Nephron (organoid): ENCODE results near the gene KIF11.

Experiments used
- H3K27ac Mint-ChIP-seq, 3 experiments: 2 replicates each; pipeline ENCODE4 v1.8.0; 2020; ENCODE audit warnings: mixed read lengths in 3 of 3, mild to moderate bottlenecking in 2 of 3, moderate library complexity in 1 of 3
- H3K27me3 Mint-ChIP-seq: 2 replicates; pipeline ENCODE4 v1.8.0; 2021; ENCODE audit warnings: low read depth, mild to moderate bottlenecking, moderate library complexity, mixed read lengths
- H3K36me3 Mint-ChIP-seq: 2 replicates; pipeline ENCODE4 v1.8.0; 2020; ENCODE audit warnings: low read depth, mixed read lengths
- H3K4me1 Mint-ChIP-seq: 2 replicates; pipeline ENCODE4 v1.8.0; 2020; ENCODE audit warnings: mixed read lengths
- H3K4me3 Mint-ChIP-seq, 3 experiments: 2 replicates each; pipeline ENCODE4 v1.8.0; 2020; ENCODE audit warnings: mild to moderate bottlenecking in 3 of 3, mixed read lengths in 3 of 3, moderate library complexity in 2 of 3
- H3K9me3 Mint-ChIP-seq: 2 replicates; pipeline ENCODE4 v1.8.0; 2020; ENCODE audit warnings: mixed read lengths
- CTCF ChIP-seq, 3 experiments: fragments of 200-600 bp; sonication (generic); IDR thresholded peaks; one replicate each; pipeline ENCODE4 v1.5.0; 2021; ENCODE audit warnings: antibody characterized with exemption in 3 of 3; ENCODE audit not compliant: unreplicated experiment in 3 of 3

The KIF11 gene

GRCh38 chr10:92690211-92690914 is 97.4 kb downstream of the KIF11 start:
- Mint-ChIP-seq H3K4me3 (peak overlapping the region; percentile 68 to 80 (median 76)), H3K9me3 (peaks cover 20% of the 10 kb centered on the region), H3K27me3 (peaks cover 95% of the 10 kb centered on the region), H3K36me3 (no peaks in the 10 kb centered on the region), H3K4me1 (peaks cover 17% of the 10 kb centered on the region), H3K27ac (no peak overlapping the region)
- TF ChIP-seq CTCF (IDR thresholded peaks at IDR 0.05; ENCODE audit: unreplicated experiment in 3 of 3): no peak

- Mint-ChIP-seq H3K4me3 (peak overlapping the region; percentile 68 to 80 (median 76)), H3K27me3 (peaks cover 95% of the 10 kb centered on the region), H3K27ac (no peak overlapping the region), H3K36me3 (no peaks in the 10 kb centered on the region), H3K9me3 (peaks cover 13% of the 10 kb centered on the region), H3K4me1 (peaks cover 17% of the 10 kb centered on the region)
- TF ChIP-seq CTCF (IDR thresholded peaks at IDR 0.05; ENCODE audit: unreplicated experiment in 3 of 3): no peak
Measured at GRCh38 chr10:92690915-92691590, 98.1 kb downstream of the KIF11 start.

- H3K27me3 Mint-ChIP-seq: peaks cover 95% of the 10 kb centered on the region
- no peaks in the 10 kb centered on the region for H3K36me3 Mint-ChIP-seq
- H3K4me3 Mint-ChIP-seq: peak overlapping the region; percentile 4 to 52 (median 15)
- H3K27ac Mint-ChIP-seq: no peak overlapping the region
- peaks cover 12% of the 10 kb centered on the region for H3K9me3 Mint-ChIP-seq
- TF ChIP-seq CTCF (IDR thresholded peaks at IDR 0.05; ENCODE audit: unreplicated experiment in 3 of 3): no peak
- H3K4me1 Mint-ChIP-seq: peaks cover 17% of the 10 kb centered on the region
Measured at GRCh38 chr10:92691591-92692079, 98.7 kb downstream of the KIF11 start.

GRCh38 chr10:92692080-92692671 is 99.2 kb downstream of the KIF11 start:
- peaks cover 95% of the 10 kb centered on the region for H3K27me3 Mint-ChIP-seq
- no peaks in the 10 kb centered on the region for H3K36me3 Mint-ChIP-seq
- peaks cover 12% of the 10 kb centered on the region for H3K9me3 Mint-ChIP-seq
- H3K27ac Mint-ChIP-seq: no peak overlapping the region
- H3K4me1 Mint-ChIP-seq: peaks cover 17% of the 10 kb centered on the region
- H3K4me3 Mint-ChIP-seq: peak overlapping the region; percentile 4 to 52 (median 24)
- no peak for TF ChIP-seq CTCF (IDR thresholded peaks at IDR 0.05; ENCODE audit: unreplicated experiment in 3 of 3)

- no peak for TF ChIP-seq CTCF (IDR thresholded peaks at IDR 0.05; ENCODE audit: unreplicated experiment in 3 of 3)
- no peaks in the 10 kb centered on the region for H3K36me3 Mint-ChIP-seq
- no peak overlapping the region for H3K4me3 Mint-ChIP-seq
- H3K4me1 Mint-ChIP-seq: peaks cover 17% of the 10 kb centered on the region
- H3K27ac Mint-ChIP-seq: no peak overlapping the region
- H3K9me3 Mint-ChIP-seq: peaks cover 8% of the 10 kb centered on the region
- H3K27me3 Mint-ChIP-seq: peaks cover 95% of the 10 kb centered on the region
Measured at GRCh38 chr10:92692697-92693533, 100.0 kb downstream of the KIF11 start.
